Measurements from ENCODE around the gene EXOC4. TPM values are rescaled to one million over a fixed set of nuclear protein-coding genes. Genes with fewer than 3 reads are reported as not detected.

Gene EXOC4
- total and polyA plus RNA-seq, 2 of the 8 experiments (the other 6 are each of a cell fraction or from before 2014, with no cell fraction given): 27.0 to 67.3 TPM

DNA sequence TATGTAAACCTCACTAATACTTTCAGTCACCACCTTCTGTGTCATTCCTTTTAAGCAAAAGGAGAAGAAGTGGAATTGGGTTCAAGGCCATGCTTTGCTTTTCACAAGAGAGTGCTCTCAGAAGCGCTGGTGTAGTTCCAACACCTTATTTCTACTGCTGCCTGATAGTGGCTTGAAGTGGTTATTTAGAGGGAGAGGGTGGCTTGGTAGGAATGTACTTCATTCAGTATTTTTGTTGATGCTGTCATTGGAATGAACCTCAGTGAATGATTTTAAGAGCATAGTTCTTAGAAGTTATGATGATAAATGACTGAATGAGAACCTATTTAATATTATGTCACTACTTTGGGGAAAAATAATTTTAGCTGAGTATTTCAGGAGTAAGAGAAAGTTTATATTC is 396.7 kb downstream of the EXOC4 start:
- Histone ChIP-seq H3K9me3 (ENCODE audit: insufficient read depth in 2 of 2, low read depth in 1 of 2, low read length in 1 of 2) (no peaks in the 10 kb centered on the region; a peak in 1 of 4 replicates), H3K36me3 (ENCODE audit: control insufficient read depth in 2 of 4, insufficient read depth in 4 of 4, low read length in 3 of 4) (no peaks in the 10 kb centered on the region), H3K4me1 (replicated peaks in 1 of 4; ENCODE audit: control insufficient read depth in 3 of 4, insufficient read depth in 4 of 4, low read length in 3 of 4) (peaks cover 0 to 5% (median 0%) of the 10 kb centered on the region in 4 experiments; a peak in 1 of 7 replicates), H3K4ac (replicated peaks; ENCODE audit: insufficient read length, low read depth, low read length) (no peak overlapping the region), H2BK12ac (ENCODE audit: low read depth, low read length) (no peak overlapping the region), H4K91ac (replicated peaks; ENCODE audit: insufficient read length, low read length) (no peak overlapping the region), H3K23ac (ENCODE audit: insufficient read length) (no peak overlapping the region), H2BK120ac (replicated peaks; ENCODE audit: low read depth, low read length) (no peak overlapping the region), H3K4me2 (ENCODE audit: insufficient read depth in 1 of 2, low read depth in 2 of 2, low read length in 2 of 2) (no peak overlapping the region), H3K56ac (replicated peaks; ENCODE audit: insufficient read length, low read depth, low read length) (no peak overlapping the region), H2AFZ (ENCODE audit: low read length) (no peak overlapping the region), H4K5ac (ENCODE audit: insufficient read length, low read depth, low read length) (no peak overlapping the region), H3K9ac (replicated peaks in 1 of 4; ENCODE audit: extremely low read depth in 1 of 4, low read depth in 3 of 4, low read length in 3 of 4) (no peak overlapping the region), H2BK5ac (ENCODE audit: low read depth, low read length) (no peak overlapping the region), H3K18ac (ENCODE audit: extremely low read depth, low read length) (no peak overlapping the region), H2AK5ac (ENCODE audit: low read depth, low read length) (no peak overlapping the region), H3K23me2 (ENCODE audit: low read depth, low read length) (no peaks in the 10 kb centered on the region), H4K20me1 (replicated peaks in 1 of 2; ENCODE audit: control insufficient read depth in 1 of 2, insufficient read depth in 2 of 2, low read length in 2 of 2) (no peaks in the 10 kb centered on the region), H3K27ac (ENCODE audit: low read depth, low read length) (no peak overlapping the region), H3K4me3 (ENCODE audit: extremely low read depth in 1 of 4, insufficient read depth in 2 of 4, low read depth in 3 of 4, low read length in 4 of 4) (no peak overlapping the region), H3K79me1 (ENCODE audit: low read depth, low read length) (no peaks in the 10 kb centered on the region), H3K79me2 (ENCODE audit: control insufficient read depth in 1 of 2, insufficient read depth in 2 of 2, low read length in 2 of 2) (no peaks in the 10 kb centered on the region), H3K27me3 (replicated peaks in 1 of 4; ENCODE audit: control insufficient read depth in 3 of 4, extremely low read depth in 1 of 4, insufficient read depth in 3 of 4, low read length in 3 of 4) (no peaks in the 10 kb centered on the region), H2BK20ac (ENCODE audit: low read length) (no peak overlapping the region), H3K14ac (ENCODE audit: insufficient read length) (no peak overlapping the region), H2BK15ac (ENCODE audit: low read length) (no peak overlapping the region), H4K8ac (ENCODE audit: extremely low read depth, insufficient read depth, low read length) (no peak overlapping the region)
- 84% methylated on average over 1 of the region's 1 CpG; no CpG with 5 or more reads in 1 of the 2 experiments for WGBS, 2 experiments (ENCODE audit: extremely low coverage in 1 of 2, insufficient coverage in 1 of 2, insufficient read length in 1 of 2, insufficient replicate concordance in 2 of 2, low coverage in 1 of 2, low lambda C conversion rate in 2 of 2, missing lambda C conversion rate in 1 of 2)
- DNase-seq (ENCODE audit: low read depth in 1 of 2, low spot score in 2 of 2) (no peak), FAIRE-seq (no peak)
- POLR2A ChIA-PET (ENCODE audit: partially characterized antibody): no interaction called here
- CTCF ChIA-PET (ENCODE audit: partially characterized antibody): interaction anchor here (0.6 to 1.6 kb wide), 5 partner anchors 9 to 27 kb away, joined by 3 to 4 read pairs (median 3); no protein-coding TSS in a partner anchor
- TF ChIP-seq EP300 (IDR thresholded peaks at IDR 0.05; ENCODE audit: borderline replicate concordance in 1 of 2, low read depth in 2 of 2, low read length in 2 of 2) (no peak), KDM1A (IDR thresholded peaks at IDR 0.05; ENCODE audit: borderline replicate concordance, low read length) (no peak), POLR2AphosphoS5 (IDR thresholded peaks at IDR 0.05; ENCODE audit: low read depth, low read length) (no peak), TEAD4 (IDR thresholded peaks at IDR 0.05; ENCODE audit: low read depth, low read length) (no peak), HDAC6 (IDR thresholded peaks at IDR 0.05; ENCODE audit: low read depth, low read length) (no peak), RBBP5 (IDR thresholded peaks at IDR 0.05; ENCODE audit: borderline replicate concordance, low read depth, low read length) (no peak)
